GM12873 (cell line): ENCODE results near the gene COMMD10.

ENCODE experiments used
- TF ChIP-seq, protein P1 (sequence below): IDR thresholded peaks from 2 replicates; pipeline ENCODE4 v1.5.1; 2012; ENCODE audit warnings: low read depth, mild to moderate bottlenecking, moderate library complexity, low read length, control low read depth; ENCODE audit not compliant: insufficient read depth; ENCODE audit errors: missing control alignments

The COMMD10 gene

DNA sequence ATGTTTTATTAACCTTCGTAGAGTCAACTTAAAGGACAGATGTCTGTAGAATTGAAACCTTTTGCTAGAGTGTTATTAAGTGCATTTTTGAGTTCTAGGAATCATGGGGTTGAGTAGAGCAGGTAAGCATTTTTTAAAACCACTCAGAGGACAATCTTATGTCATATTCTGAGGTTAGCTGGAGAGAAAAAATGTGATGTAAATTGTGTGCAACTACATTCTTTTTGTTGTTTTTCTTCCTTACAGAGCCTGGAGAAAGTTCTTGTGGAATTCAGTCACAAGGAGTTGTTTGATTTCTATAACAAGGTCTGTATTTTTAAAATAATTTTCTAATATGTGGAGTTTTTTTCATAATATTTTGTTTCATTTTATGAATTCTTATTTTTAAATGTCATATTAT, 206.4 kb downstream of the COMMD10 start:
- TF ChIP-seq, protein P1, sequence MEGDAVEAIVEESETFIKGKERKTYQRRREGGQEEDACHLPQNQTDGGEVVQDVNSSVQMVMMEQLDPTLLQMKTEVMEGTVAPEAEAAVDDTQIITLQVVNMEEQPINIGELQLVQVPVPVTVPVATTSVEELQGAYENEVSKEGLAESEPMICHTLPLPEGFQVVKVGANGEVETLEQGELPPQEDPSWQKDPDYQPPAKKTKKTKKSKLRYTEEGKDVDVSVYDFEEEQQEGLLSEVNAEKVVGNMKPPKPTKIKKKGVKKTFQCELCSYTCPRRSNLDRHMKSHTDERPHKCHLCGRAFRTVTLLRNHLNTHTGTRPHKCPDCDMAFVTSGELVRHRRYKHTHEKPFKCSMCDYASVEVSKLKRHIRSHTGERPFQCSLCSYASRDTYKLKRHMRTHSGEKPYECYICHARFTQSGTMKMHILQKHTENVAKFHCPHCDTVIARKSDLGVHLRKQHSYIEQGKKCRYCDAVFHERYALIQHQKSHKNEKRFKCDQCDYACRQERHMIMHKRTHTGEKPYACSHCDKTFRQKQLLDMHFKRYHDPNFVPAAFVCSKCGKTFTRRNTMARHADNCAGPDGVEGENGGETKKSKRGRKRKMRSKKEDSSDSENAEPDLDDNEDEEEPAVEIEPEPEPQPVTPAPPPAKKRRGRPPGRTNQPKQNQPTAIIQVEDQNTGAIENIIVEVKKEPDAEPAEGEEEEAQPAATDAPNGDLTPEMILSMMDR = no peak

DNA sequence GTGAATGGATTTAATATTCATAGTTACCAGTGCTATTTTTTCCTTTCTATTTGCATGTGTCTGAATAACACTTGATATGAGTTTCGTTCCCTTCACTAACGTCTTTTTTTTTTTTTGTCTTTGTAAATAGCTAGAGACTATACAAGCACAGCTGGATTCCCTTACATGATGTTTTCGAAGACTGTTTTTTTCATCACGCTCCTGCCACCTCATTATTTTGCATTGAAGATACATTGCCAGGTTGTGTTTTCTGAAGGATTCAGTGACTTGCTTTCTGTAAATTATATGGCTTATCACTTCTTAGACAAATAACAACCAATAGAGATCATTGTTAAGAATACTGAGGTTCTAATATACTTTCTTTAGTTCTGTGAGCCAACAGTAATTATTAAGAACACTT, 207.5 kb downstream of the COMMD10 start:
- TF ChIP-seq, protein P1 = no peak

DNA sequence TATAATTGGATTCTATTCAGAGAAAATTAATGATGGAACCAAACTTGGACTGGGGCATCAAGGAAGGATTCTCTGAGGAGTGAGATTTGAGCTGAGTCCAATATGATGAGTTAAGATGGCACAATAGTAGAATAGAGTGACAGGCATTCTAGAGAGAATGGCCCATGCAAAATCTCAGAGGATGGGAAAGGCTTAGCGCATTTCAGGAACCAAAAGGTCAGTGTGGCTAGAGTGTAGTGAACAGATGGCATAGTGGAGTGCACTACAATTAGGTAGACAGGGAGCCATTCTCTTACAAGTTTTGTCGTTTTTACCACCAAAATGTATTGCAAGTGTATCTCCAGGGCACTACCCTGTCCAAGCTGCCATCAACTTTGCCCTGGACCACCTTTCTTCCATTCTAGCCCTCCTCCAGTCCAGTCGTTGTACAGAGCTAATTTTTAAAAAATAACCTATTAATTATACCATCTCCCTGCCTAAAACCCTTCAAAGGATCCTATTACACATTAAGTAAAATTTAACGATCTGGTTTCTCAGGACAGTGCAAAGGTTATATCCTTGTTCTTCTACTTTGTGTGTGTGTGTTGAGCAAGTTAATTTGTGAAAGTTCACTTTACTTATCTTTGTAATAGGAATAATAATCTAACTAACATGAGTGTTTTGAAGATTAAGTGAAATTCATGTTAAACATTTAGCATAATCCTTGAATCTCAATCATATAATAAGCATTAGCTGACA, 211.7 kb downstream of the COMMD10 start:
- TF ChIP-seq, protein P1 = no peak

DNA sequence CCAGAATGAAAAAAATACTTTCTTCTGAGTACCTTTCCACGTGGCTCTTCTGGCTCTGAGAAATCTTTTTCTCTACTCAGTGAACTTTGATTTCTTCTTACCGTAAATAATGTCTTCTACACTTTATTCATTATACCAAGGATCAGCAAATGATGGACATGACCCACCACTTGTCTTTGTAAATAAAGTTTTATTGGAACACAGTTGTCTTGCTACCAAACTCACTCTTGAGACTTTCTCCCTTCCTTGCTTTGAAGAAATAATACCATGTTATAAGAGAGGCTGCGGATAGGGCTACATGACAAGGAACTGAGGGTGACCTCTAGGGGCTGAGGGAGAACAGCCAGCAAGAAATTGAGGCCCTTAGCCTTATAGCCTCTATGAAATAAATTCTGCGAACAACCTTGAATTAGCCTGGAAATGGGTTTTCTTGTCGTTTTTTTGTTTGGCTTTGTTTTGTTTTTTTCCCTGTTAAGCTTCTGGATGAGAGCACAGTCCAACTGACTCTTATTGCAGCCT, 212.5 kb downstream of the COMMD10 start:
- TF ChIP-seq, protein P1 = no peak

DNA sequence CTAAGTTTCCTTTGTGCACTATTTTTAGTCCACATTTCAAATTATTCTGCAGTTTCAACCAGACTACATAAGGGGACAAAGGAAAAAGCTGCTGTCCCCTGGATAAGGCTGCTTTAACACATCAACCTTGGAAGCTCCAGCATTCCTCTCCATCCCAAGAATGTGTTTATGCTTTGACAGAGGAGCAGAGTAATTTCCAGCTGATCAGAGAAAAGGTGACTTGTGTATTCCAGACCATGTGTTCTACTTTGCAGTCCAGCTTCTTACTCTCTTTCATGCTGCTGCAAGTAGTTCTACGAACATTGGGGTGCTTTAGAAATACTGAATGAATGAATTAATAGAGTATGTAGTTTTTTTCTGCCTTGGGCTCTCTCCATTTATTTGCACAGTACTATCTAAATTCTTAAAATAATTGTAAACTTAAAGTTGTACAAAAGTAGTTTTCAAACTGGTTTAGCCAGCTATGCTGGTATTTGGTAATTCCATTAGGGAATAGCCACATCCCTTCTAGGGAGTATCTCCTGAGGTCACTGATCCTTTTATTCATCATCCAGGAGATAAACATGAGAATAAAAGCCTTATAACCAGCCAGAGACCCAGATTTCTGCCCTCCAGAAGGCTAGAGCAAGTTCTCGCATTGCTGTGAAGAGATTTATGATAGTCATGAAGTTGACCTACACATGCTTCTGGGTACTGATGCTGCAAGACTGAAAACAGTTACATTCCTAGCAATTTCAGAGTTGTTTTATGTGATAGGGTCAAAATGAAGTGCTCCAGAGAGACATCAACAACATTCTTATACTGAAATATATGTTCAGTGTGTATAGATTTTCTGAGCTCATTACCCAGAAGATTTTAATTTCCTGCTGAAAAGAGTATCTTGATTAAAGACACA, 215.2 kb downstream of the COMMD10 start:
- TF ChIP-seq, protein P1 = no peak

DNA sequence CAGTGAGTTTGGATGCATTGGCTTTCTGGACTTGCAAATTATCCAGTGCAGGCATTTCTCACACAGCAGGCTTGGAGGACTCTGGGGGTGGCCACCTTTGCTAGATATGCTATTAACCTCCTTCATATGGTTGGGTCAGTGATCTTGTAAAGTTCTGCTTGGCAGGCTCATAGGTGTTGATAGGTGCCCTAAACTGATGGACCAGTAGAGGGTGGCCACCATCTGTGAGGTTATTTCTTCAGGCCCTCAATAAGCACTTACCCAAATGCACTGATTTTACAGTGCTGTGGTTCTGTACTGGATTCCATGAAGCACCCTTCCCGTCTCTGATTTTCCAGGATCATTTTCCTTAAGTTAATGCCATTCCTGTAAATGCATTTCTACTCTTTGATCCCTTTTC, 216.3 kb downstream of the COMMD10 start:
- TF ChIP-seq, protein P1 = no peak

DNA sequence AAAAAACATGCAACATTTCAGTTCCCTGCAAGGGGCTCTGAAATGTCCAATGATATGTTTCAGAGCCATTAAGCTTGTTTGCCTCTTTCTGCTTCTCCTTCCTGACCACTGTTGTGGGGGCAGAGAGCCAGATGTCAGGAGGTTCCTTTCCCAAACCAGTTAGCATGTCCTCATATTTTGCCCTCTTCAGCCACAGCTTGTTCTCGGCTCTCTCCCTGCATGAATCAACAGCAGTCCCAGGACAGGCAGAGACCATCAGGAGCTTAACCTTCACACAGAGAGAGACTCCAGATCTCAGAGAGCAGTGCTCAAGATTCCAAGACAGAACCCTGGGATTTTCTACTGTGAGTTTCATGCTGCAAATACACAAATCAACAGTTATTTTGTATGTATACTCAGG, 218.5 kb downstream of the COMMD10 start:
- TF ChIP-seq, protein P1 = no peak
